H9 (cell line): Measurements from ENCODE around the gene ADRA2A. TPM values are rescaled to one million over a fixed set of nuclear protein-coding genes. Genes with fewer than 3 reads are reported as not detected.

Experiments used
- DNase-seq: peaks from one replicate; pipeline ENCODE4 v3.0.0-alpha.2; 2017
- H2AFZ ChIP-seq: one replicate; pipeline ENCODE4 v1.6.1; 2013; ENCODE audit warnings: mild to moderate bottlenecking, low read length, control low read depth, moderate library complexity
- H2AK5ac ChIP-seq: 2 replicates; pipeline ENCODE4 v1.6.1; 2013; ENCODE audit warnings: low read length, control low read depth, mixed read lengths; ENCODE audit not compliant: insufficient read length
- H2BK120ac ChIP-seq: one replicate; pipeline ENCODE4 v1.6.1; 2013; ENCODE audit warnings: low read depth, mild to moderate bottlenecking, low read length, control low read depth, inconsistent platforms; ENCODE audit not compliant: poor library complexity, severe bottlenecking
- H2BK12ac ChIP-seq: 2 replicates; pipeline ENCODE4 v1.6.1; 2013; ENCODE audit warnings: low read length, control low read depth, mixed read lengths, low read depth; ENCODE audit not compliant: insufficient read length
- H2BK15ac ChIP-seq: 2 replicates; pipeline ENCODE4 v1.6.1; 2013; ENCODE audit warnings: low read depth, low read length, control low read depth
- H2BK20ac ChIP-seq: one replicate; pipeline ENCODE4 v1.6.1; 2013; ENCODE audit warnings: low read depth, mild to moderate bottlenecking, low read length, control low read depth, inconsistent platforms; ENCODE audit not compliant: poor library complexity, severe bottlenecking
- H2BK5ac ChIP-seq: 2 replicates; pipeline ENCODE4 v1.6.1; 2013; ENCODE audit warnings: low read length, control low read depth, mixed read lengths; ENCODE audit not compliant: insufficient read length
- H3K14ac ChIP-seq: 2 replicates; pipeline ENCODE4 v1.6.1; 2013; ENCODE audit warnings: low read length, control low read depth; ENCODE audit not compliant: insufficient read depth
- H3K18ac ChIP-seq: 2 replicates; pipeline ENCODE4 v1.6.1; 2013; ENCODE audit warnings: low read depth, mild to moderate bottlenecking, mixed read lengths, low read length, control low read depth; ENCODE audit not compliant: insufficient read length
- H3K23ac ChIP-seq: 2 replicates; pipeline ENCODE4 v1.6.1; 2013; ENCODE audit warnings: low read length, control low read depth, mixed read lengths, low read depth; ENCODE audit not compliant: insufficient read length
- H3K23me2 ChIP-seq: 2 replicates; pipeline ENCODE4 v1.6.1; 2013; ENCODE audit warnings: low read depth, mild to moderate bottlenecking, mixed read lengths, low read length, control low read depth; ENCODE audit not compliant: insufficient read length, poor library complexity, severe bottlenecking
- H3K27ac ChIP-seq: 2 replicates; pipeline ENCODE4 v1.5.1; 2013; ENCODE audit warnings: low read length, control low read depth, mixed read lengths, low read depth; ENCODE audit not compliant: insufficient read length
- H3K27me3 ChIP-seq: 2 replicates; pipeline ENCODE4 v1.6.1; 2013; ENCODE audit warnings: low read length, control low read depth, inconsistent platforms; ENCODE audit not compliant: insufficient read depth
- H3K4ac ChIP-seq: 2 replicates; pipeline ENCODE4 v1.6.1; 2013; ENCODE audit warnings: low read depth, mild to moderate bottlenecking, control low read depth, inconsistent platforms, low read length, moderate library complexity
- H3K4me1 ChIP-seq: 2 replicates; pipeline ENCODE4 v1.6.1; 2013; ENCODE audit warnings: low read length, control low read depth, inconsistent platforms; ENCODE audit not compliant: insufficient read depth
- H3K4me2 ChIP-seq: 2 replicates; pipeline ENCODE4 v1.6.1; 2013; ENCODE audit warnings: low read length, control low read depth, mixed read lengths; ENCODE audit not compliant: insufficient read length, insufficient read depth
- H3K56ac ChIP-seq: 2 replicates; pipeline ENCODE4 v1.6.1; 2013; ENCODE audit warnings: low read depth, mild to moderate bottlenecking, mixed read lengths, low read length, control low read depth; ENCODE audit not compliant: insufficient read length
- H3K79me1 ChIP-seq: 2 replicates; pipeline ENCODE4 v1.6.1; 2013; ENCODE audit warnings: low read depth, mild to moderate bottlenecking, moderate library complexity, low read length, control low read depth, inconsistent platforms; ENCODE audit not compliant: insufficient read depth, poor library complexity, severe bottlenecking
- H3K79me2 ChIP-seq: 2 replicates; pipeline ENCODE4 v1.6.1; 2013; ENCODE audit warnings: low read length, control low read depth, inconsistent platforms; ENCODE audit not compliant: insufficient read depth
- H3K9ac ChIP-seq: 2 replicates; pipeline ENCODE4 v1.6.1; 2013; ENCODE audit warnings: low read length, control low read depth, mixed read lengths; ENCODE audit not compliant: insufficient read length; ENCODE audit errors: extremely low read depth
- H3K9me3 ChIP-seq: one replicate; pipeline ENCODE4 v1.6.1; 2013; ENCODE audit warnings: low read depth, low read length, inconsistent platforms; ENCODE audit not compliant: control insufficient read depth
- H3T11ph ChIP-seq: one replicate; pipeline ENCODE4 v1.6.1; 2013; ENCODE audit warnings: mild to moderate bottlenecking, low read length, control low read depth, inconsistent platforms
- H4K20me1 ChIP-seq: one replicate; pipeline ENCODE4 v1.6.1; 2013; ENCODE audit not compliant: control insufficient read depth, insufficient read length, insufficient read depth
- H4K5ac ChIP-seq: 2 replicates; pipeline ENCODE4 v1.6.1; 2013; ENCODE audit warnings: low read depth, mild to moderate bottlenecking, mixed read lengths, low read length, control low read depth; ENCODE audit not compliant: insufficient read length
- H4K8ac ChIP-seq: replicated peaks from 2 replicates; pipeline ENCODE4 v1.6.1; 2013; ENCODE audit warnings: low read length, control low read depth, mixed read lengths, low read depth; ENCODE audit not compliant: insufficient read length
- H4K91ac ChIP-seq: 2 replicates; pipeline ENCODE4 v1.6.1; 2013; ENCODE audit warnings: low read depth, mild to moderate bottlenecking, moderate library complexity, mixed read lengths, low read length, control low read depth; ENCODE audit not compliant: insufficient read length
- H3K27ac Mint-ChIP-seq, 3 experiments: 2 replicates in 2 of 3; 3 replicates in 1 of 3; pipeline ENCODE4 v1.8.0; 2020 to 2021; ENCODE audit warnings: mixed read lengths in 3 of 3, mild to moderate bottlenecking in 1 of 3, moderate library complexity in 1 of 3
- H3K27me3 Mint-ChIP-seq: 2 replicates; pipeline ENCODE4 v1.8.0; 2021; ENCODE audit warnings: low read depth, mild to moderate bottlenecking, moderate library complexity, mixed read lengths
- H3K36me3 Mint-ChIP-seq, 3 experiments: 2 replicates in 2 of 3; 3 replicates in 1 of 3; pipeline ENCODE4 v1.8.0; 2020 to 2021; ENCODE audit warnings: low read depth in 3 of 3, mixed read lengths in 3 of 3; ENCODE audit not compliant: insufficient read depth in 1 of 3
- H3K4me1 Mint-ChIP-seq, 2 experiments: 2 replicates each; pipeline ENCODE4 v1.8.0; 2020; ENCODE audit warnings: mixed read lengths in 2 of 2
- H3K4me3 Mint-ChIP-seq, 2 experiments: 2 replicates in 1 of 2; 3 replicates in 1 of 2; pipeline ENCODE4 v1.8.0; 2020 to 2021; ENCODE audit warnings: mild to moderate bottlenecking in 2 of 2, mixed read lengths in 2 of 2, moderate library complexity in 1 of 2
- H3K9me3 Mint-ChIP-seq, 2 experiments: 2 replicates in 1 of 2; 3 replicates in 1 of 2; pipeline ENCODE4 v1.8.0; 2020; ENCODE audit warnings: mild to moderate bottlenecking in 2 of 2, mixed read lengths in 2 of 2, moderate library complexity in 1 of 2
- CTCF ChIP-seq: fragments of 200-600 bp; sonication (generic); conservative IDR thresholded peaks from 3 replicates; pipeline ENCODE4 v1.8.0; 2021; ENCODE audit warnings: antibody characterized with exemption, mild to moderate bottlenecking
- WGBS: extraction: QIAGEN DNeasy Blood & Tissue Kit; methylation state at CpG from one replicate; pipeline ENCODE4 v1.1.7; 2013; ENCODE audit warnings: missing lambda C conversion rate, low lambda C conversion rate, mixed read lengths; ENCODE audit not compliant: insufficient read length; ENCODE audit errors: extremely low coverage; 5-methylcytosine and 5-hydroxymethylcytosine counted together
- total RNA-seq: library from RNA; stranded (reverse); gene quantifications from 2 replicates; pipeline ENCODE4 v1.2.1, GENCODE V29; 2021

The ADRA2A gene
- total RNA-seq, 1 experiment from 2014 or later = 1.4 TPM

- no peak overlapping the region; the same call in 1 of the 2 replicates for H3K14ac ChIP-seq
- no peaks in the 10 kb centered on the region for H4K20me1 ChIP-seq
- no peak overlapping the region for H2BK120ac ChIP-seq
- no peak for TF ChIP-seq CTCF
- no peak overlapping the region for H4K8ac ChIP-seq
- no peak overlapping the region for H2AFZ ChIP-seq
- no peaks in the 10 kb centered on the region for H3K79me2 ChIP-seq
- H3K23me2 ChIP-seq = no peaks in the 10 kb centered on the region
- H3K23ac ChIP-seq = no peak overlapping the region
- H3K27ac Mint-ChIP-seq = no peak overlapping the region
- H3T11ph ChIP-seq = no peak overlapping the region
- 0 out of 7 replicates have a peak, but pooled peaks cover 0 to 1% (median 0%) of the 10 kb centered on the region in 3 experiments for H3K36me3 Mint-ChIP-seq
- H3K9me3 ChIP-seq = no peaks in the 10 kb centered on the region
- H3K27me3 Mint-ChIP-seq = peaks cover 19% of the 10 kb centered on the region
- H2AK5ac ChIP-seq = no peak overlapping the region
- H3K18ac ChIP-seq = no peak overlapping the region
- no peak overlapping the region for H4K91ac ChIP-seq
- no peak overlapping the region for H2BK5ac ChIP-seq
- H2BK20ac ChIP-seq = no peak overlapping the region
- no peak overlapping the region for H3K9ac ChIP-seq
- no peak for DNase-seq
- H3K9me3 Mint-ChIP-seq = peaks cover 0 to 7% of the 10 kb centered on the region in 2 experiments; a peak in 4 of 5 replicates
- no CpG with 5 or more reads among the region's 6 CpGs for WGBS
- H2BK12ac ChIP-seq = no peak overlapping the region
- no peak overlapping the region for H3K4me2 ChIP-seq
- H2BK15ac ChIP-seq = no peak overlapping the region
- no peak overlapping the region for H3K4me3 Mint-ChIP-seq
- H4K5ac ChIP-seq = no peak overlapping the region
- H3K27me3 ChIP-seq = no peaks in the 10 kb centered on the region; the same call in 1 of the 2 replicates
- H3K4ac ChIP-seq = no peak overlapping the region
- H3K4me1 Mint-ChIP-seq = peaks cover 13% of the 10 kb centered on the region in 2 experiments
- H3K56ac ChIP-seq = no peak overlapping the region
- peaks cover 4% of the 10 kb centered on the region; the same call in 1 of the 2 replicates for H3K4me1 ChIP-seq
- H3K27ac ChIP-seq = no peak overlapping the region
- H3K79me1 ChIP-seq = no peaks in the 10 kb centered on the region
These were observed 9.0 kb downstream of the ADRA2A start for GRCh38 chr10:111085690-111086353.
